Body of pancreas (tissue), 4 donors: ENCODE measurements around the gene NCOA3.

Experiments used
- POLR2A ChIP-seq, 3 donors: fragments of 450-650 bp; IDR thresholded peaks; one replicate each; pipeline ENCODE4 v1.6.1; 2016; ENCODE audit warnings: antibody characterized with exemption in 3 of 3, mild to moderate bottlenecking in 2 of 3
- TF ChIP-seq, protein P1 (sequence below), 7 experiments: fragments of 450-650 bp in 4 of 7; fragments of 200-600 bp in 3 of 7; sonication (generic) in 3 of 7; IDR thresholded peaks; one replicate each; pipeline ENCODE4 v1.5.1; 2016 to 2019; ENCODE audit warnings: antibody characterized with exemption in 7 of 7

DNA sequence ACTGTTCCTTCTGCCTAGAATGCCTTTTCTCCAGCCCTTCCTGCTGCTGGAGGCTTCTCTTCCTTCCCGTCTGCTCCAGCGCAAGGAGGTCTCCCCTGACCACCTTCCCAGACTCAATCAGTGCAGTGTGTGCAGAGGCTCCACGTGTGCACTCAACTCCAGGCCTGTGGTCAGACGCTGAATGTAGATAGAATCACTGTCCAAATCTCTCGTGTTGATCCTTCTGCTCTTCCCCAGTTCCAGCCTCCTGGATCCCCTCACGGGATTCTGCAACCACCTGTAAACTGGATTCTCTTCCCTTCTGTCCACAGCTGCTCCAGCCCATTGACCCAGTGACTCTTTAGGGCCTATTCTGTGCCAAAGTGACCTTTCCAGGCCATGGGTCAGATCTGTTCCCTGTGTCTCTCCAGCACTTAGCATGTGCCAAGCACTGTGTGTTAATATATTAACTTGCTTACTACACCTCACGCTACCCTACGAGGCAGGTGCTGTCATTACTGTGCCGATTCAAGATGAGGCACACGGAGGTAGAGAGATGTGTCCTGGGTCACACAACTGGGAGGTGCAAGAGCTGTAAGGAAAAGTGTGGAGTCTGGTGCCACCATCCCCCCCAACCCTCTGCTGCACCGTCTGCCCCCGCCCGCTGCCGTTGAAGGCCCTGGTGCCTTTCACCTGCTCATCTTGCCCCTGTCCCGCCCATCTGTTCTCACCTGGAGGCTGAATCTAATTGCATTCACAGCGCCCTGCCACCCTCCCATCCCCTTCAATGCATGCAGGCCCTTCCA lies 171.4 kb downstream of the NCOA3 start:
- TF ChIP-seq, protein P1, sequence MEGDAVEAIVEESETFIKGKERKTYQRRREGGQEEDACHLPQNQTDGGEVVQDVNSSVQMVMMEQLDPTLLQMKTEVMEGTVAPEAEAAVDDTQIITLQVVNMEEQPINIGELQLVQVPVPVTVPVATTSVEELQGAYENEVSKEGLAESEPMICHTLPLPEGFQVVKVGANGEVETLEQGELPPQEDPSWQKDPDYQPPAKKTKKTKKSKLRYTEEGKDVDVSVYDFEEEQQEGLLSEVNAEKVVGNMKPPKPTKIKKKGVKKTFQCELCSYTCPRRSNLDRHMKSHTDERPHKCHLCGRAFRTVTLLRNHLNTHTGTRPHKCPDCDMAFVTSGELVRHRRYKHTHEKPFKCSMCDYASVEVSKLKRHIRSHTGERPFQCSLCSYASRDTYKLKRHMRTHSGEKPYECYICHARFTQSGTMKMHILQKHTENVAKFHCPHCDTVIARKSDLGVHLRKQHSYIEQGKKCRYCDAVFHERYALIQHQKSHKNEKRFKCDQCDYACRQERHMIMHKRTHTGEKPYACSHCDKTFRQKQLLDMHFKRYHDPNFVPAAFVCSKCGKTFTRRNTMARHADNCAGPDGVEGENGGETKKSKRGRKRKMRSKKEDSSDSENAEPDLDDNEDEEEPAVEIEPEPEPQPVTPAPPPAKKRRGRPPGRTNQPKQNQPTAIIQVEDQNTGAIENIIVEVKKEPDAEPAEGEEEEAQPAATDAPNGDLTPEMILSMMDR (IDR thresholded peaks at IDR 0.05): no peak
- TF ChIP-seq POLR2A (IDR thresholded peaks at IDR 0.05): no peak
